Effector memory CD4-positive, alpha-beta T cell (primary cell): Measurements from ENCODE around the gene PHKA1.
"Not testable (repeated sequence)": the region's sequence is repeated elsewhere in the genome, so short reads cannot be mapped to it uniquely, and the experiment has no call there.

ENCODE experiments used
- DNase-seq, 3 donors: peaks; one replicate each; pipeline ENCODE4 v3.0.0-alpha.2; 2020
- H3K27ac ChIP-seq: 2 replicates; pipeline ENCODE4 v1.7.0; 2013; ENCODE audit warnings: mild to moderate bottlenecking, low read length, moderate library complexity; ENCODE audit not compliant: insufficient read depth, poor library complexity, severe bottlenecking
- H3K27me3 ChIP-seq: replicated peaks from 2 replicates; pipeline ENCODE4 v1.7.0; 2013; ENCODE audit warnings: mild to moderate bottlenecking, low read length; ENCODE audit not compliant: insufficient read depth, control insufficient read depth, poor library complexity, severe bottlenecking
- H3K36me3 ChIP-seq: 2 replicates; pipeline ENCODE4 v1.7.0; 2013; ENCODE audit warnings: mild to moderate bottlenecking, low read length, moderate library complexity; ENCODE audit not compliant: control insufficient read depth, insufficient read depth
- H3K4me1 ChIP-seq: 2 replicates; pipeline ENCODE4 v1.7.0; 2013; ENCODE audit warnings: low read length, mild to moderate bottlenecking; ENCODE audit not compliant: control insufficient read depth, insufficient read depth, poor library complexity, severe bottlenecking
- H3K4me3 ChIP-seq: 2 replicates; pipeline ENCODE4 v1.7.0; 2013; ENCODE audit warnings: low read length, low read depth, mild to moderate bottlenecking; ENCODE audit not compliant: insufficient read depth, poor library complexity, severe bottlenecking
- H3K9me3 ChIP-seq: 2 replicates; pipeline ENCODE4 v1.7.0; 2013; ENCODE audit warnings: mild to moderate bottlenecking, low read length, moderate library complexity; ENCODE audit not compliant: control insufficient read depth

PHKA1 gene

DNA sequence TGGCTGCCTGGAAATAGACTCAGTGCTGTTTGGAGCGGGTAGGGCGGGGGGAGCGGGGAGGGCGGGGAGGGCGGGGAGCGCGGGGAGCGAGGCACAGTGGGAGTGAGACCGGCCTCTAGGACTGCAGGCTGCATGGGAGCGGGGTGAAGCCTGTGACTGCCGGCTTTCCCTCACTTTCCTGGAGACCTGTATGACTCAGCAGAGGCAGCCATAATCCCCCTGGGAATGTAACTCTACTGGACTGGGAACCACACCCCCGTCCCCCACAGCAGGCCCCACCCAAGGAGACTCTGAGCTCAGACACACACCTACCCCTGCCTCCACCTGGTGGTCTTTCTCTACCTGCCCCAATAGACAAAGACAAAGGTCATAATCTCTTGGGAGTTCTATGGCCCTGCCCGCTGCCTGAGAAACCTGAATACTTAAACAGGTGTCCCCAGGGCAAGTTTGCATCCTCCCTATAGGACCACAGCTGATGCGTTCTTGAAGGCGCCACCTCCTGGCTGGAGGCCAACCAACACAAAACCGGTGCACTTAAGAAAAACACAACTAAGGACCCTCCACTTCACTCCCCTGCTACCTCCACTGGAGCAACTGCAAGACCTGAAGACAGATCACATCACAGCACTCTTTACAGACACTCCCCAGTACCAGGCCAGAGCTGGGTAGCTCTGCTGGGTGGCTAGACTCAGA, 159.5 kb downstream of the PHKA1 start:
- Histone ChIP-seq H3K9me3 (no peaks in the 10 kb centered on the region), H3K4me3 (no peak overlapping the region), H3K27me3 (no peaks in the 10 kb centered on the region), H3K4me1 (no peaks in the 10 kb centered on the region), H3K27ac (no peak overlapping the region), H3K36me3 (no peaks in the 10 kb centered on the region)
- no peak for DNase-seq

GRCh38 chrX:72552443-72552842, 161.7 kb downstream of the PHKA1 start:
- not testable (repeated sequence) for H3K4me1 ChIP-seq, H3K4me3 ChIP-seq, H3K9me3 ChIP-seq, H3K27ac ChIP-seq, H3K36me3 ChIP-seq, DNase-seq, H3K27me3 ChIP-seq

DNA sequence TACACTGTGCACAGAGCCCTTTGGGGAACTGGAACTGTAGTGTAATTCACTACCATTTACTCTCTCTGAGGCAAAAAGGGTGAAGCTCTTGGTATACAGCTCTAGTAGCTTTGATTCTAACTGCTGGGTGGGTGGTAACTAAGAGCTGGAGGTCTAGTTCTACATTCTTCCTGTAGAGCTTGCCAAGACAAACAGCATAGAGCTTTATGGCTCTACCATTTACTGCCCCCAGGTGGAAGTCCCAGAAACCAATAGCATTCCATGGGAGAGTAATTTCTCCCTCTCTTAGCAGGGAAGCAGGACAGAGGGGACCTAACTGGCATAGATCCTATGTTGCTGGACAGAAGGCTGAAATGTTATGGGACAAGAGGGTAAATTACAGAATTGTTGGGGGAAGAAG, 168.1 kb downstream of the PHKA1 start:
- no peaks in the 10 kb centered on the region for H3K36me3 ChIP-seq
- H3K27ac ChIP-seq, result no peak overlapping the region
- DNase-seq, result no peak
- H3K4me1 ChIP-seq, result no peaks in the 10 kb centered on the region
- H3K4me3 ChIP-seq, result no peak overlapping the region
- no peaks in the 10 kb centered on the region for H3K27me3 ChIP-seq
- no peaks in the 10 kb centered on the region for H3K9me3 ChIP-seq

- DNase-seq, result no peak
- Histone ChIP-seq H3K27me3 (no peaks in the 10 kb centered on the region), H3K4me1 (no peaks in the 10 kb centered on the region), H3K36me3 (no peaks in the 10 kb centered on the region), H3K4me3 (no peak overlapping the region), H3K27ac (no peak overlapping the region), H3K9me3 (no peaks in the 10 kb centered on the region)
Measured at GRCh38 chrX:72540318-72540717, 173.8 kb downstream of the PHKA1 start.

- no peaks in the 10 kb centered on the region for H3K36me3 ChIP-seq
- H3K4me3 ChIP-seq, result no peak overlapping the region
- no peaks in the 10 kb centered on the region for H3K9me3 ChIP-seq
- H3K4me1 ChIP-seq, result no peaks in the 10 kb centered on the region
- no peak for DNase-seq
- H3K27ac ChIP-seq, result no peak overlapping the region
- no peaks in the 10 kb centered on the region for H3K27me3 ChIP-seq
Measured at GRCh38 chrX:72539822-72540221, 174.3 kb downstream of the PHKA1 start.

DNA sequence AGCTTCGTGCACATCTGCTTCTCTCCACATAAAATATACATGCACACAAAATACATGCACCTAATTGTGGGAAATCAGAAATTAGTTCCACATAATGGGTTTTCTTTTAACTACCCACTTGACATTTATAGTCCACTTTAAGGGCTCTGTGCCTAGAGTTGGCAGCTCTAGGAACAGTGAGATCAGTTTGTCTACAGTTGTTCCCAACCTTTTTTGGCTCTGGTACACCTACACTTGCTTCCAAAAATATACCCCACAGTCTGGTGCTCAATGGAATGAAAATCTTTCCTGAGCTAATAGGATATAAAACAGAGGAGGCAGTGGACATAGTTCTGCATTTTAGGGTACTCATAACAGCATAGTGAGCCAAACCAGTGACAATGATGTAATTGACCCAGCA, 177.6 kb downstream of the PHKA1 start:
- H3K27ac ChIP-seq, result no peak overlapping the region
- no peaks in the 10 kb centered on the region for H3K36me3 ChIP-seq
- DNase-seq, result no peak
- H3K9me3 ChIP-seq, result no peaks in the 10 kb centered on the region
- no peaks in the 10 kb centered on the region for H3K27me3 ChIP-seq
- H3K4me1 ChIP-seq, result no peaks in the 10 kb centered on the region
- H3K4me3 ChIP-seq, result no peak overlapping the region

- H3K27ac ChIP-seq, result no peak overlapping the region
- H3K4me3 ChIP-seq, result no peak overlapping the region
- H3K4me1 ChIP-seq, result no peaks in the 10 kb centered on the region
- H3K27me3 ChIP-seq, result no peaks in the 10 kb centered on the region
- DNase-seq, result no peak
- no peaks in the 10 kb centered on the region for H3K36me3 ChIP-seq
- H3K9me3 ChIP-seq, result no peaks in the 10 kb centered on the region
Measured at GRCh38 chrX:72532366-72532765, 181.7 kb downstream of the PHKA1 start.
